VCaP (cell line): ENCODE data around the gene CDK16.

Experiments used
- H3K27ac ChIP-seq: fragments of 450-650 bp; 2 replicates; pipeline ENCODE4 v1.5.1; 2017
- TF ChIP-seq, protein P1 (sequence below): fragments of 450-650 bp; conservative IDR thresholded peaks from 2 replicates; pipeline ENCODE4 v1.5.1; 2017; ENCODE audit warnings: mild to moderate bottlenecking, moderate library complexity

The CDK16 gene

GRCh38 chrX:47278691-47279090 is 60.2 kb downstream of the CDK16 start:
- no peak overlapping the region for H3K27ac ChIP-seq
- TF ChIP-seq, protein P1, sequence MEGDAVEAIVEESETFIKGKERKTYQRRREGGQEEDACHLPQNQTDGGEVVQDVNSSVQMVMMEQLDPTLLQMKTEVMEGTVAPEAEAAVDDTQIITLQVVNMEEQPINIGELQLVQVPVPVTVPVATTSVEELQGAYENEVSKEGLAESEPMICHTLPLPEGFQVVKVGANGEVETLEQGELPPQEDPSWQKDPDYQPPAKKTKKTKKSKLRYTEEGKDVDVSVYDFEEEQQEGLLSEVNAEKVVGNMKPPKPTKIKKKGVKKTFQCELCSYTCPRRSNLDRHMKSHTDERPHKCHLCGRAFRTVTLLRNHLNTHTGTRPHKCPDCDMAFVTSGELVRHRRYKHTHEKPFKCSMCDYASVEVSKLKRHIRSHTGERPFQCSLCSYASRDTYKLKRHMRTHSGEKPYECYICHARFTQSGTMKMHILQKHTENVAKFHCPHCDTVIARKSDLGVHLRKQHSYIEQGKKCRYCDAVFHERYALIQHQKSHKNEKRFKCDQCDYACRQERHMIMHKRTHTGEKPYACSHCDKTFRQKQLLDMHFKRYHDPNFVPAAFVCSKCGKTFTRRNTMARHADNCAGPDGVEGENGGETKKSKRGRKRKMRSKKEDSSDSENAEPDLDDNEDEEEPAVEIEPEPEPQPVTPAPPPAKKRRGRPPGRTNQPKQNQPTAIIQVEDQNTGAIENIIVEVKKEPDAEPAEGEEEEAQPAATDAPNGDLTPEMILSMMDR, result no peak
